PFSK-1 (cell line): ENCODE data around the gene SYNGR4.

Source experiments
- FOXP2 ChIP-seq: optimal IDR thresholded peaks from 2 replicates; pipeline ENCODE3; 2011; ENCODE audit warnings: borderline replicate concordance, control low read depth, inconsistent platforms; ENCODE audit not compliant: insufficient read depth; ENCODE audit errors: extremely low read length, extremely low read depth
- POLR2AphosphoS5 ChIP-seq: IDR thresholded peaks from 2 replicates; pipeline ENCODE4 v1.6.1; 2012; ENCODE audit warnings: low read depth, mild to moderate bottlenecking, control low read depth, low read length, moderate library complexity
- SIN3A ChIP-seq: IDR thresholded peaks from 2 replicates; pipeline ENCODE4 v1.6.1; 2012; ENCODE audit warnings: mild to moderate bottlenecking, low read length, moderate library complexity, borderline replicate concordance; ENCODE audit not compliant: insufficient read depth
- TAF1 ChIP-seq: IDR thresholded peaks from 2 replicates; pipeline ENCODE4 v1.6.1; 2012; ENCODE audit warnings: low read length, control low read depth, borderline replicate concordance; ENCODE audit not compliant: insufficient read depth
- TF ChIP-seq, protein P1 (sequence below), 2 experiments: IDR thresholded peaks; 2 replicates each; pipeline versions ENCODE4 v1.6.1 to v1.8.0; 2011 to 2012; ENCODE audit warnings: low read depth in 2 of 2, low read length in 2 of 2, control low read depth in 1 of 2, inconsistent platforms in 1 of 2, mild to moderate bottlenecking in 1 of 2, moderate library complexity in 1 of 2; ENCODE audit not compliant: insufficient read depth in 1 of 2

SYNGR4 gene

DNA sequence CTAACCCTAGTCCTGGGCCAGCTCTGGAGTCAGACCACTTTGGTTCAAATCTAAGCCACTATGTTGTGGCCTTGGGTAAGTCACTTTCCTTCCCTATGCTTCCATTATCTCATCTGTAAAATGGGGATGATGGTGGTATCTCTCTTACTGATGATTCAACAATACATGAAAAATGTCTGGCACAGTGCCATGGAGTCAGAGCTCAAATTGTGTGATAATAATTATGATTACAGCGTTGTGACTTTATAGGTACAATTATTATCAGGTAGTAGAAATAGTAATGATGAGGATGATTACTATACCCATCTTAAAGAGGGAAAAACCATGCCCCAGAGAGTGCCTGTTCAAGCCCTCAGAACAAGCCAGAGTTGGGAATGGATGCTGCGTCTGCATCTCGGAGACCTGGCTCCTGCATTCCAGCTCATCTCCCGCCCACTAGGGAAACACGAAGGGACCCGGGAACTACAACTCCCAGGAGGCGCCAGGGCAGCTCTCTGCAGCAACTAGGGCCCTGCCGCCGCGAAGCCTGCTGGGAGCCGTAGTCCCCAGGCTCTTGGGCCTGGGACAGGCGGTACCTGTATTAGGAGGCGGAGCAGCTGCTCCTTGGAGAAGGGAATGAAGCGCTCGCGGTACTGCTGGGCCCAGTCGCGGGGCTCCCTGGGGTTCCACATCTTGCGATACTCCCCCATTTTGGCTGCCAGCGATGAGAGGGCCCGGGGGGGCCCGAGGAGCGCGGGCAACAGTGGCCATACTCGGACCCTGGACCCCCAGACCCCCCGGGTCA, 1.3 kb upstream of the SYNGR4 start:
- TF ChIP-seq POLR2AphosphoS5: 0 out of 2 replicates have a peak, but pooled peaks have one; percentile 53
- TF ChIP-seq, protein P1, sequence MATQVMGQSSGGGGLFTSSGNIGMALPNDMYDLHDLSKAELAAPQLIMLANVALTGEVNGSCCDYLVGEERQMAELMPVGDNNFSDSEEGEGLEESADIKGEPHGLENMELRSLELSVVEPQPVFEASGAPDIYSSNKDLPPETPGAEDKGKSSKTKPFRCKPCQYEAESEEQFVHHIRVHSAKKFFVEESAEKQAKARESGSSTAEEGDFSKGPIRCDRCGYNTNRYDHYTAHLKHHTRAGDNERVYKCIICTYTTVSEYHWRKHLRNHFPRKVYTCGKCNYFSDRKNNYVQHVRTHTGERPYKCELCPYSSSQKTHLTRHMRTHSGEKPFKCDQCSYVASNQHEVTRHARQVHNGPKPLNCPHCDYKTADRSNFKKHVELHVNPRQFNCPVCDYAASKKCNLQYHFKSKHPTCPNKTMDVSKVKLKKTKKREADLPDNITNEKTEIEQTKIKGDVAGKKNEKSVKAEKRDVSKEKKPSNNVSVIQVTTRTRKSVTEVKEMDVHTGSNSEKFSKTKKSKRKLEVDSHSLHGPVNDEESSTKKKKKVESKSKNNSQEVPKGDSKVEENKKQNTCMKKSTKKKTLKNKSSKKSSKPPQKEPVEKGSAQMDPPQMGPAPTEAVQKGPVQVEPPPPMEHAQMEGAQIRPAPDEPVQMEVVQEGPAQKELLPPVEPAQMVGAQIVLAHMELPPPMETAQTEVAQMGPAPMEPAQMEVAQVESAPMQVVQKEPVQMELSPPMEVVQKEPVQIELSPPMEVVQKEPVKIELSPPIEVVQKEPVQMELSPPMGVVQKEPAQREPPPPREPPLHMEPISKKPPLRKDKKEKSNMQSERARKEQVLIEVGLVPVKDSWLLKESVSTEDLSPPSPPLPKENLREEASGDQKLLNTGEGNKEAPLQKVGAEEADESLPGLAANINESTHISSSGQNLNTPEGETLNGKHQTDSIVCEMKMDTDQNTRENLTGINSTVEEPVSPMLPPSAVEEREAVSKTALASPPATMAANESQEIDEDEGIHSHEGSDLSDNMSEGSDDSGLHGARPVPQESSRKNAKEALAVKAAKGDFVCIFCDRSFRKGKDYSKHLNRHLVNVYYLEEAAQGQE (IDR thresholded peaks at IDR 0.05; ENCODE audit: insufficient read depth in 1 of 2, low read depth in 2 of 2, low read length in 2 of 2): no peak

DNA sequence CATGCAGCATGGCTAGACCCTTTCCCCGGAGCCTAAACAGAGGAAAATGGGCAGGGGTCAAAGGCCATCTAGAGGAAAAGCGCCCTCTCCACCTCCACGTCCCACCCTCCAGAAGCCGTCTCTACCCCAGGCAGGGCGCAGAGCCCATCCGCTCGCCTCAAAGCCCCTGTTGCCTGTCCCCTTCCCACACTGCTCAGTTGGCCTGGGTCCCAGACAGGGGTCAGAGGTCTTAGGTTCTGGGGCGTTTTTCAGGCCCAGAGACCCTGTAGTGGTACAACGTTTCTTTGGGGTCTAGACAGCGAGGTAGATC, 712 bp upstream of the SYNGR4 start:
- TF ChIP-seq FOXP2 (no peak), TAF1 (no peak), POLR2AphosphoS5 (no peak; the same call in 1 of the 2 replicates), SIN3A (no peak)
- TF ChIP-seq, protein P1 (IDR thresholded peaks at IDR 0.05; ENCODE audit: insufficient read depth in 1 of 2, low read depth in 2 of 2, low read length in 2 of 2): no peak

DNA sequence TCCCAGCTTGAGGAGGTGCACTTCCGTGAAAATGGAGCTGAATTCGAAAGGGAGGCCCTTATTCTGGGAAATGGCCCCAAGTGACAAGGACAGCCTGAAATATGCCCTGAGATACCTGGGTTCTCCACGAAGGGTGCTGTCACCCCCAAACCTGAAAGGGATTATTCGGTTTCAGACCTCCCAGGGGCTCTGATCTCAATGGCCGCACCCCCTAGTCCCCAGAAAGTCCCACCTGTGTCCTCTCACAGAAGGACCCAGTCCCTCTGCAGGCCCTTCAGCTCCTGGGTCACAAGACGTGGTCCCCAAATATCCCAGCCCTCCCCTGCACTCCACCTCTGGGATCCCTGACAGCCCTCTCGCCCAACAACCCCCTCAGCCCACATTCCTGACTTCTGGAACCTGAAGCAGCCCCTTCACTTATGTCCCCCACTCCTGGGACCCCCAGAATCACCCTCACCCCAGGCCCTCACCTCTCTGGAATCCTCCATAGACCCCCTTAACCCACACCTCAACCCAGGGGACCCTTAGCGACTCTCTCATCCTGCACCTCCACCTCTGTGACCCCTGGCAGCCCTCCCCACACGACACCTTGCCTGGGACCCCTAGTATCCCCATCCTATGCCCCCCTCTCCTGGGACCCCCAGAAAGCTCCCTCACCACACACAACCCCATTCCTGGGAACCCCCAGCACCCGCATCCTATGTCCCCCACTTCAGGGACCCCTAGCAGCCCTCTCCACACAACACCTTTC, 606 bp downstream of the SYNGR4 start:
- TF ChIP-seq SIN3A: no peak
- no peak for TF ChIP-seq TAF1
- TF ChIP-seq FOXP2: no peak
- TF ChIP-seq, protein P1 (IDR thresholded peaks at IDR 0.05; ENCODE audit: insufficient read depth in 1 of 2, low read depth in 2 of 2, low read length in 2 of 2): no peak
- TF ChIP-seq POLR2AphosphoS5: no peak

DNA sequence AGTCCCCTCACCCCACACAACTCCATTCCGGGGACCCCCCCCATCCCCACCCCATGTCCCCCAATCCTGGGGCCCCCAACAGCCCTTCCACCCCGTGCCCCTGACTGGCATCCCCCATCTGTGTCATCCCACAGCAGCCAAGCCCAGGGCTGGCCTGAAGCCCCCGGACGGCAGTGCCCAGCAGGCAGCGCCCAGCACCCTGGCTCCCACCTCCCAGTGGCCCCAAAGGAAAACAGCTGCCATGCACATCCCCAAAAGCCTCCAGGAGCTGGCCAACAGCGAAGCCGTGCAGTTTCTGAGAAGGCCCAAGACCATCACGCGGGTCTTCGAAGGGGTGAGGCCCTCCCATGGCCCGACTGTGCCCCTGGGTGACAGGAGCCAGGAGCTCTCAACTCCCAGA, 1.4 kb downstream of the SYNGR4 start:
- TF ChIP-seq FOXP2 (no peak), SIN3A (no peak), POLR2AphosphoS5 (no peak), TAF1 (no peak)
- TF ChIP-seq, protein P1 (IDR thresholded peaks at IDR 0.05; ENCODE audit: insufficient read depth in 1 of 2, low read depth in 2 of 2, low read length in 2 of 2): no peak
